IPS-18c (cell line): Measurements from ENCODE around the gene S100A5.

Experiments used
- H3K4me3 ChIP-seq: 2 replicates; pipeline ENCODE4 v1.7.0; 2013; ENCODE audit warnings: low read depth, mild to moderate bottlenecking, low read length, moderate library complexity; ENCODE audit not compliant: insufficient read depth
- H3K9me3 ChIP-seq: one replicate; pipeline ENCODE4 v1.6.1; 2013; ENCODE audit warnings: mild to moderate bottlenecking, low read length, moderate library complexity; ENCODE audit not compliant: control insufficient read depth, insufficient read depth

Gene S100A5

DNA sequence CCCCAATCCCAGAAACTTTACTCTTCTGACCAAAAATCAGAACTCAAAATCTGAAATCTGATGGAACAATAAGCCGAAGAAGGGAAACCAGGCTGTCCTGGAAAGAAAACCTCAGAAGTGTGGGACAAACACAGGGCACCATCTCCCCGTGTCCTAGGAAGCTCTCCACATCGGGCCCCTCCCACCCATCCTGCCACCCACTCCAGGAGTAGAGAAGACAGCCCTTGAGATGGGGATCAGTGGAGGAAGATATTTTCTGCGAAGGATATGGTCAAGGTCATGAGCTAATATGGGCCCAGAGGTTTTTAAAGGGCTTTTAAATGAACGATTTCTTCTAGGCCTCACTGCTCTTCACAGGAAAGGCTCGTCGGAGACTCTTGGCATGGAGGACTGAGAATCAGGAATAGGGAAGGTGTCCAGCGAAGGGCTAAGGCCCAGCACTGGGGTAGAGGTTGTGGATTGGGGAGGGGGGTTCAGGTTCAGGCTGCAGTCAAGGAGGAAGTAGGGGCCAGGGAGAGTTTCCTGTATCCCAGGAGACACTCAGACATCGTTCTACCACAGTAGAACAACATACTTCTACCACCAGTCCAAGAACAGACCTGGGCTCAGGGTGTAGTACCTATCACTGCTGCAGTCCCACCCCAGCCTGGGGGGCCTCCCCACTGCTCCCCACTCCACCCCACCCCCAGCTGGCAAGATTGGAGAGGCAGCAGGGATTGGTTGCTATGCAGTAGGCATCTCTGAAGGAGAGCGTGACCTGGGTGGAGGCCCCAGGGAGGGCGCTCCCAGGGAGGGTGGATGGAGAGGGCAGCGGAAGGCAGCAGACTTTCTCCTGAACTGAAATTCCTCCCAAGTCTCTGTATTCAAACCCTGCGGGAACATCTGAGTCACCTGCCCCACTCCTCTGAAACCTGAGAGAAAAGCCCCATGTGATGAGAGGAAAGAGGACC lies 1.2 kb upstream of the S100A5 start:
- H3K9me3 ChIP-seq: no peaks in the 10 kb centered on the region
- no peak overlapping the region for H3K4me3 ChIP-seq

DNA sequence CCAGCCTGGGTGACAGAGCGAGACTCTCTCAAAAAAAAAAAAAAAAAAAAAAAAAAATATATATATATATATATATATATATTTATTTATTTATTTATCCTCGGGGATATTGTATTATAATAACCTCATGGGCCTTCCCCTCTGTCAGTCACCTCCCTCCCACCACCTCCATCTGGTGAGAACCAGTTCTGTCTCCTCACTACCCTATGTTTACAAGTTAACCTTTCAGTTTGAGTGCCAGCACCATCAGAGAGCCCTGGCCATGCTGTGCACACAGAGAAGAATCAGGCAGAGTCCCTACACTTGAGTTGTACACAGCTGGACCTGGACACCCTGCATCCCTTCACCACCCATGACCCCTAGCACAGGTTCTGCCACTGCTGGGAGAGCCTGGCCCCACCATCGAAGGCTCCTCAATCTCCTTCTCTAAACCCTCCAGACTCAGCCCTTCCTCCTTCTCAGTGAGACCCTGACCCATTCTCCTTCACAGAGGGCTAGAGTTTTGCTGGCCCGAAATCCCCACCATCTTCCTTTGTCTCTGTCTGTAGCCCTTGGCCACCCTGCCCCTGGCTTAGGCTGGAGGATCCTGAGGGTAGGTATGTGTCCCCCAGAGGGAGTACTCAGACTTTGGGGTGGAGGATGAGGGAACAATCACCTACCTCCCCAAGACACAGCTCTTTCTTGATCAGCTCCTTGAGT lies 1.2 kb downstream of the S100A5 start:
- Histone ChIP-seq H3K4me3 (no peak overlapping the region), H3K9me3 (no peaks in the 10 kb centered on the region)

DNA sequence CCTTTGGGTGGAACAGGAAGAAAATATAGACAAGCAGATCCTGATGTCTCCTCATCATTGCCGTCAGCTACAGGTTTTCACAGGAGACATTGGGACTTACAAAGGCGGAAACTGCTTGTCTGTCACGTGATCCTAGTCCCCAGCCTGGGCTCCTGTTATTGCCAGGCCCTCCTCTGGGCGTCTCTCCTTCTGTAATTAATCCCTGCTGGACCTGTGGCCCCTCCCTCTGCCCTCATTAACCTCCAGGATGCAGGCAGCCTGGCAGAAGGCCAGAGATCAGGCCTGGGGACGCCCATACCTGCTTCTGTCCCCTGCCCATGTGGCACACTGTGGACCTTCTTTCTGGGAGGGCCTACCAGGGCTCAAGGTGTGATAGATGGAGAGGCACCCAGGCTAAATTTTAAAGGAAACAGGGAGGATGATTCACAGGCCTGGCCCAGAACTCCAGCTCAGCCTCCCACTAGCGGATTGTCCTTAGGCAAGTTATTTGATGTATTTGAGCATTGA lies 2.4 kb downstream of the S100A5 start:
- Histone ChIP-seq H3K4me3 (no peak overlapping the region), H3K9me3 (no peaks in the 10 kb centered on the region)

DNA sequence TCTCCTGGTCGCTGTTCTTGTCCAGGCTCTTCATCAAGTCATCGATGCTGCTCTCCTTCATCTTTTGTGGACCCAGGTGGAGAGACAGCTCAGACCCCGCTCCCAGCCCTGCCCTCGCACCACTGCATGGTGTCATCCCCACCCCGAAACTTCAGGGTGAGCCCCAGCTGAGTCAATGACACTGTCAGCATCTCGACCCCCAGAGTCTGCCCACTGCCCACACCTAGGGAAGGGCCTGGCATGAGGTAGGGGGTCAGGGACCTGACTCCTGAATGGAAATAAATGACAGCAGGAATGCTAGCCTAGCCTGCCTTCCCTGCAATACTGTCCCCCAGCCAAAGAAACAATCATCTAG lies 3.4 kb downstream of the S100A5 start:
- Histone ChIP-seq H3K9me3 (no peaks in the 10 kb centered on the region), H3K4me3 (no peak overlapping the region)

DNA sequence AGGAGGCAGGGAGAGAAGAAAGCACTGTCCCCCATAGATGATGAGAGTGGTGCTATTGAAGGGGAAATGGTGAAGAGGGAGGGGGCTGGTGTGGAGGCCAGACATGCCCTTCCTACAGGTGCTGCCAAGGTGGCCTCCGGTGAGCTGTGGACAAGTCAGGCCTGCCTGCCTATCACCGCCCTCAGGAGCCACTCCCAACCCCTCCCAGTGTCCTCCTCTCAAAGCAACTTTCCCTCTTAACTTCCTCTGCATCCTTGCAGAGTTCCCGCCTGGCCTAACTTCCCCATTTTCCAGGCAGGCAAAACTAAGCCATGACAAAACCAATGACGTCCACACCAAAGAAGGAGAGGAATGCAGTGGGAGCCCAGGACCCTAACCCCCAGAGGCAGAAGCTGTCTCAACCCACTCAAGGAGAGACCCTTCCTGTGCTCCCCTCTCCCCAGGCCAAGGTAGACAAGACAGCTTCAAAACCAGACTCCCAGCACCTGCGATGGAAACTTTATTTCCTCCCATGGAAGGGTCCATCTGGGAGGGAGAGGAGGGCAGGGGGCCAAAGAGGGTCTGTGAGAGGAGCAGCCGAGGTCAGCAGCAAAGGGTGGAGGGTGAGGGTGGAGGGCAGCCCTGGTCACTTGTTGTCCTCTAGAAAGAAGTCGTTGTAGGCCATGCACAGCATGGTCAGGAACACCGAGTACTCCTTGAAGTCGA lies 3.9 kb downstream of the S100A5 start:
- 0 out of 2 replicates have a peak overlapping the region, but pooled peaks have one; percentile 32 for H3K4me3 ChIP-seq
- H3K9me3 ChIP-seq: no peaks in the 10 kb centered on the region

DNA sequence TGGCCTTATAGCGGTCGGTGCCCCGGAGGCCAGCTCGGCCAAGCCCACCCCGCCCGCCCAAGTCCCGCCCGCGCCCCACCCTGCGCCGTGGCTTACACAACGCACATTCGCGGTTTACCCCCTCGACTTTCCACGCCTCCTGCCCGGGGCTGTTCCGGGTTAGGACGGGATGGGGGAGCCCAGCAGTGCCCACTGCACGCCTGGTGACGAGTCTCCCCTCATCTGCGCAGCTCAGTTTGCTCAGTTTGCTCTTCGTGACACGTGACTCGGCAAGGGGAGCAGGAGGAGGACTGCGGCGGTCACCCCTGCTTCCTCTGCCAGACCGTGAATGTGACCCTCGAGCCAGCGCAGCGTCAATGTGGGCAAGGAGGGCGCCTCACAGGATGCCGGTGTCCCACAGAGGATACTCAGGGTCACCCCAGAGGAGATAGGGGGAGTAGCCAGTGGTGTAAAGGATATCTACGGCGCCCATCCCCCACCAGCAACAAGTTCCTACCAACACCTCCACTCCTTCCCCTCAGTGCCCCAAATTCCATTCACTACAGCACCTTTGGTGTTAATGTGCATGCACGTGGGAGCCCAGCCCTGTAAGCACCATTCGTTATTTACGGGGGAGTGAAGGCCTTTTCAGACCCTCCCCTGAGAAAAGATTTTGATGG lies 4.6 kb downstream of the S100A5 start:
- peak overlapping the region; percentile 32 for H3K4me3 ChIP-seq
- H3K9me3 ChIP-seq: no peaks in the 10 kb centered on the region

DNA sequence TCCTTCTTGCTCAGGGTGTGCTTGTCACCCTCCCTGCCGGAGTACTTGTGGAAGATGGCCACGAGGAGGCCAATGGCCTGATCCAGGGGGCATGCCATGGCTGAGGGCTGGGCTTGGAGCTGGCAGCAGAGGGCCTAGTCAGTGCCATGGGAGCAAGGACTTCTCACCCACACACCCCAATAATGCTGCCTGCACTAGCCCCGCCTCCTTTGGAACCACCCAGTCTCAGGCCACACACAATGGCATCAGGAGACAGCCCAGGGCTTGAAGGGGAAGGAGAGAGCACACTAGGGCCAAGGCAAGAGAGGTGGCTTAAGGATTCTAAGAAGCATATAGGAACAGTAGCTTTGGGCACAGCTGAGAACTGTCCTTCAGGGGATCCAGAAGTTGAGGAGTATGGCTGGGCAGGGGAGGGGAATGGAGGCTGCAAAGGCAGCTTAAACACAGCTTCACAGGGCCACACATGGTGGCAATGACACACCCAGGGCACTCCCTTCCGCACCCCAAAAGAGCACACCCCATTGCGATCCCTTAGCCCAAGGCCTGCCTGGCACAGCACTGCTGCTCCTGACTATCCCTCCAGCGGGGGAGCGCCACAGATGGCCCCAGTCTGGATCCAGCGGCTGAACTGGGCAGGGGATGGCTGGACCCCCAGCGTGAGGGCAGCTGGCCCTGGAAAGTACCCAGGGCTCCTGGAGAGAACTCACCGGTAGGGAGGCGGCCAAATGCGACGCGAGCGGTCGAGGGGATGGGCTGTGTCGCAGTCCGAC lies 5.3 kb downstream of the S100A5 start, which contains the start of gene S100A6:
Gene S100A6 (minus strand): TSS at position 750 of the 770 bp plus-strand sequence. CDS start 652 bp downstream, at position 98.
- peak within 1 kb of the TSS; percentile 32 for H3K4me3 ChIP-seq
- no peaks in the 10 kb centered on the region for H3K9me3 ChIP-seq

DNA sequence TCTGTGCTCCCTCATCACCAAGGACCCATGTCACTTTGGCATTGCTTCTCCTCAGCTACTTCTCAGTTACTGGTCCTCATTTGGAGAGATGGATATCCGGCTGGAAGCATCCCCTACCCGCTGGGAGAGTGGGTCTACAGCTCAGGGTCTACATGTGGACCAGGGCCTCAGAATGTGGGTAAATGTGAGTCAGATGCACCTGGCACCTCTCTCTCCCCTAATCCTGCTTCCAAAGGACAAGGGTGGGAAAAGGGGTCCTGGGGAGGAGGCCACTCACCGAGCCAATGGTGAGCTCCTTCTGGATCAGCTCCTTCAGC lies 5.9 kb downstream of the S100A5 start:
- Histone ChIP-seq H3K4me3 (no peak overlapping the region), H3K9me3 (no peaks in the 10 kb centered on the region)

DNA sequence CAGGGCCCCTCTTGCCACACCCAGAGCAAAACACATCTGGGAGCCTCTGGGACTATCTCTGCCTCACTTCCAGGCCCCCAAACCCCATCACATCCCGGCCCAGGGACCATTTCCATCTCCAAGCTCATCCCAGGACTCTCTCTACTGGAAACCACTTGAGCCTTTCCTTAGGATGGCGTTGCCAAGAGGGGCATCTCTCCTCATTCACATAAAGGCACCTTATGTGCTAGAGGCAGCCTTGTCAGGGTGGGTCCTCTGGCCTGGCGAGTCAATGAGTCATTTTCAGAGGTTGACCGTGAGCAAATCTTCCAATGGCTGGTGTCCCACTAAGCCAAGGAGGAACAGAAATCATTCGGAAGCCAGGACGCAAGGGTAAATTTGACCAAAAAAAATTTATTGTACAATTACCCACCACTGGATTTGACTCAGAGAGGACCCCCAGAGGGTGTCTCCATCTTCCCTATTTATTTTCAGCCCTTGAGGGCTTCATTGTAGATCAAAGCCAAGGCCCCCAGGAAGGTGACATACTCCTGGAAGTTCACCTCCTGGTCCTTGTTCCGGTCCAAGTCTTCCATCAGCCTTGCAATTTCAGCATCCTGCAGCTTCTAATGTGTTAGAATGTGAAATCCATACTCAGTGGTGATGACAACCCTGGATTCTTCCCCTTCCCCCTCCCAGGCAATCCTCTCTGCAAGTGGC lies 6.4 kb downstream of the S100A5 start:
- Histone ChIP-seq H3K4me3 (no peak overlapping the region), H3K9me3 (no peaks in the 10 kb centered on the region)

DNA sequence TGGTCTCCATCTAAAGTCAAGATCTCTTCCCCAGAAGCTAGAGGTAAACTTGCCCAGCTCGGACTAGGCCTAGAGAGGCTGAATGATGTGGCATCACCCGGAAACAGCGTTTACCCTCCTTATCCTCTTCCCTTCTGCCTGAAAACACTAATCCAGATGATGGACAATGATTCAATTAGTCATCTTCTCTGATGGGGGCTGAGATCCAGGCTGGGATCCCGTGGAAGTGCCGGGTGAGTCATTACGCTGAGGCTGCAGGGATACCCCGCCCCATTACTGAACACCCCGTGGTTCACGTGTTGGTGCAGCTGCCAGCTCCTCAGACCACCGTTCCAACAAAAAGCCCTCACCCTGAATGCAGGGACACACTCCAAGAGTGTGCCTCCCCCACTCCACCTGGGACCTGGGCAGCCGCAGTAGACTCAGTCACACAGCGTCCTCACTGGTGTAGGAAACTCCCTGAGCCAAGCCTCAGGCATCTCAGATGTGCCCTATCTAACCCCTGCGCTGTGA lies 7.0 kb downstream of the S100A5 start:
- 0 out of 2 replicates have a peak overlapping the region, but pooled peaks have one; percentile 47 for H3K4me3 ChIP-seq
- H3K9me3 ChIP-seq: no peaks in the 10 kb centered on the region

DNA sequence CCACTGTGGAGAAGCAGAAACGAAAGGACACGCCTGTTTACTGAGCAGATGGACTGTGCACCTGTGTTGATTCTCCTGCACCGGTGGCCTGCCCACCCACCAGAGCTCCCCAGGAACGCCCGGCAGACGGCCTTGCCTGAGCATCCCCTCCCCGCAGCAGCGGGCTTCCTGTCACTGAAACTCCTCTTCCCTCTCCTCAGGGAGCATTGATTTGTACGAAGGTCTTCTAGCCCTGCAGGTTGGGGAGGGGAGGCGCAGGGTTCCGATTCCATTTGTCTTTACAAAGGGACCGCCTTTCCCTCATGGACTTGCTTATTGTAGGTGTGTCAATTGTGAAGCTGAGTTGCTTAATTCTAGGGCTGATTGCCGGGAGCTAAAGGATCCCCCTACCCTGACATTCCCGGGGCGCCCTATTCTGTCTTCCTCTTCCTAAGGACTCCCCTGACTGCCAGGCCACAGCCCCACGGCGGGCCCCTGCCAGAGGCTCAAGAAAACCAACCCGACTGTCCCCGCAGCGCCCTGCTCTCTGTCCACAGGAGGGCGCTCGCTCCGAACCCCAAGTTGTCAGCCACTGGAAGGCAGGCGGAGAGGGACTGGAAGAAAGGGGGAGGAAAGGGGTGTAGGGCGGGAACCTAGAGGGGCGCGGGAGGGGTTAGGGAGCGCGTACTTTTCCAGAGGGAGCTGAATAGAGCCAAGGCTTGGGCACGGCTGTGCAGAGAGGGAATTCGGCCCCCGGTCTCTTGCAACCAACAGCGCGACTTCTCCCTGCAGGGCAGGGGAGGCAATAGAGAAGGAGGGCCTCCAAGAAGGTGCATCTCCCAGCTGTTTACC lies 7.8 kb downstream of the S100A5 start:
- Histone ChIP-seq H3K4me3 (peak overlapping the region; percentile 47; the same call in 1 of the 2 replicates), H3K9me3 (no peaks in the 10 kb centered on the region)

DNA sequence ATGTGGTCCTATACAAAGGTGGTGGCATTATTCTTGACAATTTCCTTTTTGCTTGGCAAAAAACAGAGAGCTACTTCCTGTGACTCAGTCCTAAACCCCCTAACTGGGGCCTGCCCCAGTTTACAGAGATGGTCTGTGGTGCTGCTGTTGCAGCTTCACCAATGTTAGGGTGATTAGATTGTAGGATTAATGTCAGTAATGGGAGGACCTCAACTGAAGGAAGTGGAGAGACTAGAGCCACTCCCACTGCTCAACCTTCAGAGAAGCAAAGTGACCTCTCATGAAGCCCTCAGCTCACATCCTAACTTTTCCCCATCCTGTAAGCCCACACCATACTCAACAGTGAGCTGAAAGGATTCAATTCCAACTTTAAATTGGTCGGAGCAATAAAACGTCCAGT lies 8.6 kb downstream of the S100A5 start:
- H3K4me3 ChIP-seq: no peak overlapping the region; the same call in 1 of the 2 replicates
- H3K9me3 ChIP-seq: no peaks in the 10 kb centered on the region

DNA sequence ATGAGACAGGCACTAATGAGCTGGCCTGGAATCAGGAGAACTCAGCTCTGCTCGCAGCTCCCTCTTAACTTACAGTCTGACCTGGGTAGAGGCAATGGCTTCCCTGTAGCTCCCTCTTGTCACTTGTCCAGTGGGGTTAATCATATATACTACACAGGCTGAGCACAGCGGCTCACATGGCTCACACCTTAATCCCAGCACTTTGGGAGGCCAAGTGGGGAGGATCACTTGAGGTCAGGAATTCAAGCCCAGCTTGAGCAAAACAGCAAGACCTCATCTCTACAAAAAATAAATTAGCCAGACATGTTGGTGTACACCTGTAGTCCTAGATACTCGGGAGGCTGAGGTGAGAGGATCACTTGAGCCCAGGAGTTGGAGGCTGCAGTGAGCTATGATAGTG lies 9.1 kb downstream of the S100A5 start:
- Histone ChIP-seq H3K9me3 (no peaks in the 10 kb centered on the region), H3K4me3 (no peak overlapping the region)

DNA sequence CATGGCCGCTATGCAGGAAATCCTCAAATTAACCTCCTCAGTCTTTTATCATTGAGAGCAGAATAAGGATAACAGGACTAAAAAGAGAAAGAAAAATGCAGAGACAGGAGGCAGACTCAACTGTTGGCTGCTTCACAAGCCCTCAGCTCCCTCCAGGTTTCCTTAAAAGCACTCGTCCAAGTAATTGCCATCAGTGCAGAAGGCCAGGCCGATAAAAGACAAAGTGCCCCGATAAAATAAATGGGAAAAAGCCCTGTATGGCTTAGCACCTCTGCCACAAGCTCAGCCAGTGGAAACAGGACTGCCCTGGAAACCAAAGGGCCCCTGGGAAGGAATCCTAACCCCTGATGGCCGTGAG lies 13.1 kb downstream of the S100A5 start:
- H3K9me3 ChIP-seq: no peaks in the 10 kb centered on the region

DNA sequence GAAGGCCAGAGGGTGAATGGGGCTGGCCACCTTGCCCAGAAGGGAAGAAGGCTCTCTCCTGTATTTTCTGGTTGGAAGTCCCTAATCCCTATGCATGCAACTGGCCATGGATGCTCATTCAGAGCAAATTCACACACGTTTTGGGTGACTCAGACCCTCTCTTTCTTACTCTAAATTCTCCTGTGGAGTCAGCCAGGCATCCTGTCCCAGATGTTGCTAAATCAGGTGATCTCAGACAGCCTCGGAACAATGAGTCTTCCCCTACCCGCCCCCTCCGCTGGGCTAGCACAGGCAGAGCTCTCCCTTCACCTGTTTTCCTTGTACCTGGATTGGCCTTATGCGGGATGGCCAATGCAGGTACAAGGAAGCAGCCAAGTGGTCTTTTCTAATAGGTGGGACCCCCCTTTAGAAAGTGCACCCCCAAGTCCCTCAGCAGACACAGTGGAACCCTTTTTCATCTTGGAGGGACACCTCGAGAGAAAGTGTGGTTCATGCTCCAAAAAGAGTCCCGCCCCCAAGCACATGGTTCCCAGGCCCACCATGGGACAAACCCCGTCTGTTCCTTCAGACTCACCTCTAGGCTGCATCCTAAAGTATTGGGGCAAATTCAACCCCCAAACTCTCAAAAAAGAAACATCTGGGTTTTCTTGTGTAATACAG lies 13.6 kb downstream of the S100A5 start:
- no peaks in the 10 kb centered on the region for H3K9me3 ChIP-seq
- no peak overlapping the region for H3K4me3 ChIP-seq

More for the DNA sequence above, 13.1 kb downstream of the S100A5 start:
- H3K4me3 ChIP-seq: no peak overlapping the region
